PFSK-1 (cell line): ENCODE data around the gene BNC2.

Experiments used
- FOXP2 ChIP-seq: optimal IDR thresholded peaks from 2 replicates; pipeline ENCODE3; 2011; ENCODE audit warnings: borderline replicate concordance, control low read depth, inconsistent platforms; ENCODE audit not compliant: insufficient read depth; ENCODE audit errors: extremely low read length, extremely low read depth
- POLR2AphosphoS5 ChIP-seq: IDR thresholded peaks from 2 replicates; pipeline ENCODE4 v1.6.1; 2012; ENCODE audit warnings: low read depth, mild to moderate bottlenecking, control low read depth, low read length, moderate library complexity
- SIN3A ChIP-seq: IDR thresholded peaks from 2 replicates; pipeline ENCODE4 v1.6.1; 2012; ENCODE audit warnings: mild to moderate bottlenecking, low read length, moderate library complexity, borderline replicate concordance; ENCODE audit not compliant: insufficient read depth

DNA sequence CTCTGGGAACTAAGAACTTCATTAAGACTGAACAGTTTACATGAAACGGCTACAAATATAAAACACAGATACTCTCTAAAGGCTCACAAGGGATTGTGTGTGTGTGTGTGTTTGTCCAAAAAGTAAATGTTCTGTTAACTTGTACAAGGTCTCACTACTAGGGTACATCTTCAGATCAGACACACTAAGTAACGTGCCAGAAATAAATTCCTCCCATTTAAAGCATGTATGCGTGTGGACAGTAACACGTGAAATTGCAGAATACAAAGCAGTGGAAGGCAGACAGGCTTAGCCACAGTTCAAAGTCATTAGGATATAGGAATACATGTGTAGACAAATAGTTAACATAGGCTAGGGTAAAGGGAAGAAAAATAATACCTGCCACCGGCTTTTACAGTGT is 1.8 kb downstream of the BNC2 start:
- TF ChIP-seq POLR2AphosphoS5: no peak
- no peak for TF ChIP-seq FOXP2
- no peak for TF ChIP-seq SIN3A
